ENCODE data around the gene KLHDC10.
"Not testable (repeated sequence)": the region's sequence is repeated elsewhere in the genome, so short reads cannot be mapped to it uniquely, and the experiment has no call there.

Gene KLHDC10

GRCh38 chr7:130079846-130080394 is 9.6 kb downstream of the KLHDC10 start:
- no peak for DNase-seq (ENCODE audit: low read depth)

DNA sequence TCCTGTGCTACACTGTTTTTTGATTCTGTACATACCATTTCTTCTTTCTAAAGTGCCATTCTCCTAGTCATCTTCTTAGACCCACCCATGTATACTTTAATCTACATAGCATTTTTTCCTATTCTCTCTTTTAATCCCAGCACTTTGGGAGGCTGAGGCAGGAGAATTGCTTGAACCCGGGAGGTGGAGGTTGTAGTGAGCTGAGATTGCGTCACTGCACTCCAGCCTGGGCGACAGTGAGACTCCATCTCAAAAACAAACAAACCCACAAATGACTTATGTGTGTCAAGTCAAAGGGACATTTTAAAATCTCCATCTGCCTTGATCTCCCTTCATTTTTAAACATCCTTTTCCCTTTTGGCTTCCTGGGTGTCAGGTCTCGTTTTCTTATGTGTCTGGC is 13.2 kb downstream of the KLHDC10 start:
- not testable (repeated sequence) for DNase-seq (ENCODE audit: low read depth)

DNA sequence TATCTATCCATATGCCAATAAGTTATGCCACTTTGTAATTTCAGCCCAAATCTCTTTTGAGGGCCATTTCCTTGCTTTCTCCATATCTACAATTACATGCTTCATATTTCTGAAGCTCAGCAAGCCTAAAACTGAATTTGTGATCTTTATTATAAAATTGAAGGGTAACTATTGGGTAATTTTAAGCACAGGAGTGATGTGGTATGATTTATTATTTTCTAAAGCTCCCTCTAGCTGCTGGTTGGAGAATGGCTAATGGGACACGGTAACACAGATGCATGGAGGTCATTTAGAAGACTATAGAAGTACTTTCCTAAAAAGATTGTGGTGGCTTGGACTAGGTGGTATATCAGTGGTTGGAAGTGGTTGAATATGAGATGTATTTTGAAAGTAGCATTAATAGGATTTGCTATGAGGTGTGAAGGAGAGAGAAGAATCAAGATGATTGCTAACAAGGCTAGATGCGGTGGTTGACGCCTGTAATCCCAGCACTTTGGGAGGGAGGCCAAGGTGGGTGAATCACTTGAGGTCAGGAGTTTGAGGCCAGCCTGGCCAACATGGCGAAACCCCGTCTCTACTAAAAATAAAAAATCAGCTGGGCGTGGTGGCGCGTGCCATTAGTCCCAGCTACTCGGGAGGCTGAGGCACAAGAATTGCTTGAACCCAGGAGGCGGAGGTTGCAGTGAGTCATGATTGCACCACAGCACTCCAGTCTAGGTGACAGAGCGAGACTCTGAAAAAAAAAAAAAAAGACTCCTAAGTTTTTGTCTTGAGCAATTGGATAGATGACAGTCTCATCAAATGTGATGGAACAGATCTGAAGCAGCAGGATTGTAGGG is 13.9 kb downstream of the KLHDC10 start:
- no peak for DNase-seq (ENCODE audit: low read depth)

- not testable (repeated sequence) for DNase-seq (ENCODE audit: low read depth)
Measured at GRCh38 chr7:130085235-130085634, 14.9 kb downstream of the KLHDC10 start.

DNA sequence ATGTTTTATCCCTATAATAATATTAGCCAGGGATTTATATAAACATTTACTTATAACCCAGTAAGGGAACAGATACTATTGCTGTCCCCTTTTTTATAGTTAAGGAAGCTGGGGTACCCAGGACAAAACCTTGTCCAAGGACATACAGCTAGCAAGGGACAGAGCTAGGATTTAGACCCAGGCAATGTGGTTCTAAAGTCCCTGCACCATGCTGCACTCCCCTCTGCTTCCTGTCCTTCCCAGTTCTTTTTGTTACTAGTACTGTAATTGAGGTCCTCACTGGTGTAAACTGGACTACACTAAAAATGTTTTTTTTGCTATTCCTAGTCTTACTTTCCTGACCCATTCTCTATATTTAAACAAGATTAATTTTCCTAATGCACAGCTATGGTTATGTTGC is 16.6 kb downstream of the KLHDC10 start:
- DNase-seq (ENCODE audit: low read depth) = no peak

GRCh38 chr7:130087364-130087763 is 17.0 kb downstream of the KLHDC10 start:
- no peak for DNase-seq (ENCODE audit: low read depth)

DNA sequence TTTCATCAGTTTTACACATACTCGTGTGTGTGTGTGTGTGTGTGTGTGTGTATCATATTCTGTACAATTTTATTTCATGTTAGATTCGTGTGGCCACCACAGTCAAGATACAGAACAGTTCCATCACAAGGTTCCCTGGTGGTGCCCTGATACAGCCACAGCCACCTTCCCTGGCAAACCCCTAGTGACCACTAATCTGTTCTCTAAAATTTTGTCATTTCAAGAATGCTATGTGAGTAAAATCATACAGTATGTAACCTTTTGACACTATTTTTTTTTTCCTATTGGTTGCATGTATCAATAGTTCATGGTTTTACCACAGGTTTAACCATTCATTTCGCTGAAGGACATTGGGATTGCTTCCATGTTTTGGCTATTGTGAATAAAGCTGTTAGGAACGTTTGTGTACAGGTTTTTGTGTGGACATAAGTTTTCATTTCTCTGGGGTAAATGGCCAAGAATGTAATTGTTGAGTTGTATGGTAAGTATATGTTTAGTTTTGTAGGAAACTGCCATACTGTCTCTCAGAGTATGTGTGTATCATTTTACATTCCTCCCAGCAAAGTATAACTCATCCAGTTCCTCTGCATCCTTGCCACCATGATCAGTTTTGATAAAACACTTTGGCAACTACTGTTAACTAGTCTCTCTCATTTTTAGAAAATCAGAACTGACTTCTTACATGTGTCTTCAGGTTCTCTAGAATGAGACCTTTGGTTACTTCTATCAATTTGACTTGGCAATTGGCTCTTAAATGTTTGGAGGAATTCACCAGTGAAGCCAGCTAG is 20.6 kb downstream of the KLHDC10 start:
- DNase-seq (ENCODE audit: low read depth) = no peak

GRCh38 chr7:130091999-130092398 is 21.7 kb downstream of the KLHDC10 start:
- DNase-seq (ENCODE audit: low read depth) = no peak

DNA sequence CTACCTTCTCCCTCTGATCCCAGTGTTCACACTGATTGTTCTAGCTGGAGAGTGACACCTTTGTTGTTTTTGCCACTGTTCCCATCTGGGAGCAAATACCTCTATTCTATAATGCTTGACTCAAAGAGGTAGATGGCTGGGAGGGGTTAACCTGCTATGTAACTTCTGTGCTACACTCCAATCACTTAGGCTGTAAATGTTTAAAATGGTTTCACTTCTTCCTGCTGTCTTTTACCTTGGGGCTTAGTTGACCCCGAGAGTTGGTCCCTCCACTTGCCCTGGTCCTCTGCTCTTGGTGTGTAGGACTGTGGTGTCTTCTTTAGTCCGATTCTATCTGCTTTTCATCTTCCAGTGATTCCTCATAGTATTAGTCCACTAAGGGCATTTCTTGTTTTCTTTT is 22.3 kb downstream of the KLHDC10 start:
- no peak for DNase-seq (ENCODE audit: low read depth)

- no peak for DNase-seq (ENCODE audit: low read depth)
Measured at GRCh38 chr7:130095812-130096211, 25.5 kb downstream of the KLHDC10 start.

GRCh38 chr7:130096243-130096827 is 26.0 kb downstream of the KLHDC10 start:
- no peak for DNase-seq (ENCODE audit: low read depth)

DNA sequence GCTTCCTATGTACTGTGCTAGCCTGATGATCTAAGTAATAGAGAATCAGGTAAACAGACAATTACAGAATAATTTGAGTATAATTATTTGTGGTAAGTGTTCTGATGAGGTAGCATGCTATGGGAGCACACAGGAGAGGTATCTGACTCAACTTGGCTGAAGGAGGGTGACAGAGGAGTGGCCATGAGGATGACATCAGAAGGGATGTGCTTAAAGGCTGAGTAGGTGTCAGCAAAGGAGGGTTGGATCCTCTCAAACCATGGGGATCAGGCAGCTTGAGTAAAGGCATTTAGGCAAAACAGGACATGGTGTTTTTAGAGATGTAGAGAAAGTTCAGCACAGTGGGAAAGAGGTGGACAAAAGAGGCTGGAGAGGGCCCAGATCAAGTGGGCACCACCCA is 29.0 kb downstream of the KLHDC10 start:
- DNase-seq (ENCODE audit: low read depth) = no peak

DNA sequence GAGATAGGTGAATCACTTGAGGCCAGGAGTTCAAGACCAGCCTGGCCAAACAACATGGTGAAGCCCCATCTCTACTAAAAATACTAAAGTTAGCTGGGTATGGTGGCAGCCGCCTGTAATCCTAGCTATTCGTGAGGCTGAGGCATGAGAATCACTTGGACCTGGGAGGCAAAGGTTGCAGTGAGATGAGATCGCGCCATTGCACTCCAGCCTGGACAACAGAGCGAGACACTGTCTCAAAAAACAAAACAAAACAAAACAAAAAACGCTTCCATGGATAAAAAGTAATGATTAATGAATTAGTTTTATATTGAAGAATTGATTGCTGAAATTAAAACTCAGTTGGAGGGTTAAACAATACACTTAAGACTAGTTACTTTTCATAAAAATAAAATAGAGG is 32.3 kb downstream of the KLHDC10 start:
- DNase-seq (ENCODE audit: low read depth) = no peak

GRCh38 chr7:130107949-130108674 is 37.8 kb downstream of the KLHDC10 start:
- DNase-seq (ENCODE audit: low read depth) = no peak

- no peak for DNase-seq (ENCODE audit: low read depth)
Measured at GRCh38 chr7:130108809-130109208, 38.5 kb downstream of the KLHDC10 start.

DNA sequence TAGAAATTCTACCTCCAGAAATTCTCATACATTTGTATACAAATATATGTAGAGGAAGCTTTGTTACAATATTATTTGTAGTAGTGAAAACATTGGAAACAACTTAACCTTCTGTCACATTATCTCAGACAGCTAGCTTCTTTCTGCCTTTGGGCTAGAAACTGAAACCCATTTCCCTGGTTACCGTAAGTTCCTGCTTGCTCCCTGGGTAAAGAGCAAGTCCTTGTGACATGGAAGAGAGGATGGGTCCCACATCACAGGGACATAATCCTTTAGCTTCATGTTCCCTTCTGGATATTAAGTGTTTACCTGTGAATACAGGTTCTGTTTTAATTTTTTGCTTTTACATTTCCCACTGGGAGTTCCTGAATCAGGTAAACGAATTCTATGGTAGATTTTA is 41.8 kb downstream of the KLHDC10 start:
- DNase-seq (ENCODE audit: low read depth) = no peak

DNA sequence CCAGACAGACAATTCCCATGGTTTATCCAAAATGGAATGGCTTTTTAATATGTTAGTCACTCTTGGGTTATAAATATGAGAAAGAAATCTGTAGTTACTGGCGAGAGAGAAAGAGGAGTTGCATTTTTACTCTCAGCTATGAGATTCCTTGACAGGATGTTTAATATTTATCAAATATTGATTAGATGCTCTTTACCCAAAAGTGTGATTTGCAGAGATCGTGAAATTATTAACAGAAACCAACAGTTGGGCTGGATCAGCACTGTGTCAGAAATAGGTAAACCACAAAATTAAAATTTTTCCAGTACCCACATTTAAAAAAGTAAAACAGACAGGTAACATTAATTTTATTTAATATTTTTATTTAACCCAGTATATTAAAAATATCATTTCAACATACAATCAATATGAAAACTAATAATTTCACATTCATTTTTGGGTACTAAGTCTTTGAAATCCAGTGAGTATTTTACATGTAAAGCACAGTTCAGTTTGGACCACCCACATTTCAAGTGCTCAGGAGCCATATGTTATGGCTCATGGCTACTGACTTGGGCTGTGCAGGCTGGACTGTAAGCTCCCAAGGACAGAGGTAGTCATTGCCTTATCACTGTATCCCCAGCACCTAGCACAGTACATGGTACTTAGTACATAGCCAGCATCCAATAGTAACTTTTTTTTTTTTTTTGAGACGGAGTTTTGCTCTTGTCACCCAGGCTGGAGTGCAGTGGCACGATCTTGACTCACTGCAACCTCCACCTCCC is 42.5 kb downstream of the KLHDC10 start:
- DNase-seq (ENCODE audit: low read depth) = no peak

DNA sequence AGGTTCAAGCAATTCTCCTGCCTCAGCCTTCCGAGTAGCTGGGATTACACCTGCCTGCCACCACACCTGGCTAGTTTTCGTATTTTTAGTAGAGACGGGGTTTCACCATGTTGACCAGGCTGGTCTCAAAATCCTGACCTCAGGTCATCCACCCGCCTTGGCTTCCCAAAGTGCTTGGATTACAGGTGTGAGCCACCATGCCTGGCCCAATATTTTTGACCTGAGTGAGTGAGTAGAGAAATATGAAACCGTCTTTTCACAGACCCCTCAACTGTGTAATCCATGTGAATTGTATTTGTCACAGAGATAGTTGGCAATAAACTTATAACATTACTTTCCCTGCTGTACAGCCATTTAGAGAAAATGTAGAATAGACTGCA is 43.1 kb downstream of the KLHDC10 start:
- DNase-seq (ENCODE audit: low read depth) = not testable (repeated sequence)

DNA sequence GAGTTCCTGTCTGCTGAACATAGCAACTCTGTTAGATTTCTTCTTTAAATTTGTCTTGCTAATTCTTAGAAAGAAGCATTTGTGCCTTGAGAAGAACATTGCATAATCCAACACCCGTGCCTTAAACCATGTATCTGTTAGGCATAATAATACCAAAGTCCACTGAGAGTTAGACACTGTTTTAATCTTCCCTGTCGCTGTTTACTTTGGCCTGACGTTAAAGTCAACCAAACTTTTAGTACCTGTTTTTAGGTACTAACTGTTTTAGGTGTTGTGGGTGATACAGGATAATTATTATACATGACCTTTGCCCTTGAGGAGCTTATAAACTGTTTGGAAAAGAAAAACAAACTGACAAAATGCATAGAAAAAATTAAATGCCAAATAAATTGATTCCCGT is 43.6 kb downstream of the KLHDC10 start:
- DNase-seq (ENCODE audit: low read depth) = no peak

- DNase-seq (ENCODE audit: low read depth) = no peak
Measured at GRCh38 chr7:130114374-130114773, 44.0 kb downstream of the KLHDC10 start.

- no peak for DNase-seq (ENCODE audit: low read depth)
Measured at GRCh38 chr7:130114776-130115175, 44.4 kb downstream of the KLHDC10 start.
